ENCODE measurements around the gene ZFHX3. TPM values are rescaled to one million over a fixed set of nuclear protein-coding genes. Genes with fewer than 3 reads are reported as not detected.

Gene ZFHX3
- total RNA-seq, 1 experiment from 2014 or later: 1.5 TPM

GRCh38 chr16:73002866-73003265 is 45.1 kb downstream of the ZFHX3 start:
- Histone ChIP-seq H2AK5ac (ENCODE audit: insufficient read length, low read length) (no peak overlapping the region), H3K23me2 (ENCODE audit: insufficient read length, low read depth, low read length, poor library complexity, severe bottlenecking) (no peaks in the 10 kb centered on the region), H3K18ac (ENCODE audit: insufficient read length, low read depth, low read length) (no peak overlapping the region), H3K79me1 (ENCODE audit: insufficient read depth, low read depth, low read length, poor library complexity, severe bottlenecking) (no peaks in the 10 kb centered on the region), H4K91ac (ENCODE audit: insufficient read length, low read depth, low read length) (no peak overlapping the region), H3K4ac (ENCODE audit: low read depth, low read length) (no peak overlapping the region), H3K9ac (ENCODE audit: extremely low read depth, insufficient read length, low read length) (no peak overlapping the region), H3K79me2 (ENCODE audit: insufficient read depth, low read length) (no peaks in the 10 kb centered on the region), H4K5ac (ENCODE audit: insufficient read length, low read depth, low read length) (no peak overlapping the region), H2BK12ac (ENCODE audit: insufficient read length, low read depth, low read length) (no peak overlapping the region), H4K8ac (replicated peaks; ENCODE audit: insufficient read length, low read depth, low read length) (no peak overlapping the region), H2BK15ac (ENCODE audit: low read depth, low read length) (no peak overlapping the region), H3K27ac (ENCODE audit: insufficient read length, low read depth, low read length) (no peak overlapping the region), H3K14ac (ENCODE audit: insufficient read depth, low read length) (no peak overlapping the region), H3K9me3 (ENCODE audit: control insufficient read depth, low read depth, low read length) (no peaks in the 10 kb centered on the region), H3K4me1 (ENCODE audit: insufficient read depth, low read length) (no peaks in the 10 kb centered on the region), H3K27me3 (ENCODE audit: insufficient read depth, low read length) (no peaks in the 10 kb centered on the region; the same call in 1 of the 2 replicates), H2BK120ac (ENCODE audit: low read depth, low read length, poor library complexity, severe bottlenecking) (no peak overlapping the region), H2BK20ac (ENCODE audit: low read depth, low read length, poor library complexity, severe bottlenecking) (no peak overlapping the region), H3T11ph (ENCODE audit: low read length) (no peak overlapping the region), H2BK5ac (ENCODE audit: insufficient read length, low read length) (no peak overlapping the region), H2AFZ (ENCODE audit: low read length) (no peak overlapping the region), H3K56ac (ENCODE audit: insufficient read length, low read depth, low read length) (no peak overlapping the region), H4K20me1 (ENCODE audit: control insufficient read depth, insufficient read depth, insufficient read length) (no peaks in the 10 kb centered on the region), H3K23ac (ENCODE audit: insufficient read length, low read depth, low read length) (no peak overlapping the region), H3K4me2 (ENCODE audit: insufficient read depth, insufficient read length, low read length) (no peak overlapping the region)
- Mint-ChIP-seq H3K36me3 (ENCODE audit: insufficient read depth in 1 of 3, low read depth in 3 of 3) (peaks cover 0 to 6% (median 6%) of the 10 kb centered on the region in 3 experiments; a peak in 3 of 7 replicates), H3K4me1 (peaks cover 4 to 6% of the 10 kb centered on the region in 2 experiments), H3K4me3 (no peak overlapping the region), H3K27ac (no peak overlapping the region), H3K9me3 (peaks cover 11 to 12% of the 10 kb centered on the region in 2 experiments), H3K27me3 (ENCODE audit: low read depth) (peaks cover 20% of the 10 kb centered on the region)
- no CpG with 5 or more reads among the region's 2 CpGs for WGBS (ENCODE audit: extremely low coverage, insufficient read length, low lambda C conversion rate)
- DNase-seq: no peak
- TF ChIP-seq CTCF (conservative IDR thresholded peaks at IDR 0.05): no peak

Measured in H9 (cell line).